Fibroblast of skin of abdomen (primary cell): Measurements from ENCODE around the gene IQSEC3. TPM values are rescaled to one million over a fixed set of nuclear protein-coding genes. Genes with fewer than 3 reads are reported as not detected.
"Not testable (repeated sequence)": the region's sequence is repeated elsewhere in the genome, so short reads cannot be mapped to it uniquely, and the experiment has no call there.

Source experiments
- DNase-seq: peaks from one replicate; pipeline ENCODE4 v3.0.0-alpha.2; 2013
- polyA plus RNA-seq, 2 experiments: library from polyadenylated mRNA; unstranded; fragments of 120-200 nt; gene quantifications; one replicate each; pipeline ENCODE4 v1.2.1, GENCODE V29; 2013; ENCODE audit not compliant: insufficient read length in 2 of 2

IQSEC3 gene
- polyA plus RNA-seq (2013, experiment 1 of 2; ENCODE audit: insufficient read length), result 0.55 TPM
- polyA plus RNA-seq (2013, experiment 2 of 2; ENCODE audit: insufficient read length), result 0.55 TPM

DNA sequence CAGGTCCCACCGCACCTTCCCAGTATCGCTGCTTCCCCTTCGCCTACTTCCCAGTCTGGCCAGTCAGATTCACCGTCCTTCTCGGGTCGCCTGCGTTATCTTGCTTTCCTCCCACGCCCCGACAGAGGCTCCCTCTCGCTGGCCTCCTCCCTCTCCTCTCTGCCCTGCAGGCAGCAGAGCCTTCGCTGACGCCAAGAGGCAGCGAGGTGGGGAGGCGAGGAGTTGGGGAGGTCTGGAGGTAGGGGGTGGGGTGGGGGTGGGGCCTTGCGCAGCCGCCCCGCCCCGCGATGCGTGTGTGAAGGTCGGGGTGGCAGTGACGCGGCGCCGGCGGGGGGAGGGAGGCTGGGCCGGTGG is at the start of gene IQSEC3:
TSS of gene IQSEC3 (plus strand) at position 340 of the 354 bp plus-strand sequence. CDS start 116 bp downstream, outside the sequence.
- DNase-seq, result not testable (repeated sequence)

DNA sequence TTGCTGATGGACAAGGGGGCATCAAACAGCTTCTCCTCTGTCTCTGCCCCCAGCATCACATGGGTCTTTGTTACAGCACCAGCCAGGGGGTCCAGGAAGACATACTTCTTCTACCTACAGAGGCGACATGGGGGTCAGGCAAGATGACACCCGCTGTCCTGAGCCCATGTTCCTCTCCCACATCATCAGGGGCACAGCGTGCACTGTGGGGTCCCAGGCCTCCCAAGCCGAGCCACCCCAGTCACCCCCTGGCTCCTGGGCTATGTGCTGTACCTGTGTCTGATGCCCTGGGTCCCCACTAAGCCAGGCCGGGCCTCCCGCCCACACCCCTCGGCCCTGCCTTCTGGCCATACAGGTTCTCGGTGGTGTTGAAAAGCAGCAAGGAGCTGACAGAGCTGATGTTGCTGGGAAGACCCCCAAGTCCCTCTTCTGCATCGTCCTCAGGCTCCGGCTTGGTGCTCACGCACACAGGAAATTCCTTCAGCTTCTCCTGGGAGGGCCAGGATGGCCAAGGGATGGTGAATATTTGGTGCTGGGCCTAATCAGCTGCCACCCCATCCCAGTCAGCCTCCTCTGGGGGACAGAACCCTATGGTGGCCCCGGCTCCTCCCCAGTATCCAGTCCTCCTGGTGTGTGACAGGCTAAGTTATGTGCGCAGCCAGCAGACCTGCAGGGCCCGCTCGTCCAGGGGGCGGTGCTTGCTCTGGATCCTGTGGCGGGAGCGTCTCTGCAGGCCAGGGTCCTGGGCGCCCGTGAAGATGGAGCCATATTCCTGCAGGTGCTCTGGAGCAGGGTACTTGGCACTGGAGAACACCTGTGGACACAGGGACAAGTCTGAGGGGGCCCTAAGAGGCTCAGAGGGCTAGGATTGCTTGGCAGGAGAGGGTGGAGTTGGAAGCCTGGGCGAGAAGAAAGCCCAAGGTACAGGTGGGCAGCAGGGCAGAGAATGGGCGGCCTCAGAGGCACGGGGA is 48.9 kb upstream of the IQSEC3 start:
- not testable (repeated sequence) for DNase-seq

DNA sequence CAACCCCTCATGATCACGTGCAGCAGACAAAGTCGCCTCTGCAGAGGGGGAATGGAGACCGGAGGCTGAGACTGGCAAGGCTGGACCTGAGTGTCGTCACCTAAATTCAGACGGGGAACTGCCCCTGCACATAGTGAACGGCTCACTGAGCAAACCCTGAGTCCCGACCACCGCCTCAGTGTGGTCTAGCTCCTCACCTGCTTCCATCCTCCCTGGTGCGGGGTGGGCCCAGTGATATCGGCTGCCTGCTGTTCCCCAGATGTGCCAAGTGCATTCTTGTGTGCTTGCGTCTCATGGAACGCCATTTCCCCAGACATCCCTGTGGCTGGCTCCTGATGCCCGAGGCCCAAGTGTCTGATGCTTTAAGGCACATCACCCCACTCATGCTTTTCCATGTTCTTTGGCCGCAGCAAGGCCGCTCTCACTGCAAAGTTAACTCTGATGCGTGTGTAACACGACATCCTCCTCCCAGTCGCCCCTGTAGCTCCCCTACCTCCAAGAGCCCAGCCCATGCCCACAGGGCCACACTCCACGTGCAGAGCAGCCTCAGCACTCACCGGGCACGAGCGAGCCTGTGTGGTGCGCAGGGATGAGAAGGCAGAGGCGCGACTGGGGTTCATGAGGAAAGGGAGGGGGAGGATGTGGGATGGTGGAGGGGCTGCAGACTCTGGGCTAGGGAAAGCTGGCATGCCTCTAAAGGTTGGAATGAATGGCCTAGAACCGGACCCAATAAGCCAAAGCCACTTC is 47.6 kb upstream of the IQSEC3 start:
- DNase-seq, result not testable (repeated sequence)

DNA sequence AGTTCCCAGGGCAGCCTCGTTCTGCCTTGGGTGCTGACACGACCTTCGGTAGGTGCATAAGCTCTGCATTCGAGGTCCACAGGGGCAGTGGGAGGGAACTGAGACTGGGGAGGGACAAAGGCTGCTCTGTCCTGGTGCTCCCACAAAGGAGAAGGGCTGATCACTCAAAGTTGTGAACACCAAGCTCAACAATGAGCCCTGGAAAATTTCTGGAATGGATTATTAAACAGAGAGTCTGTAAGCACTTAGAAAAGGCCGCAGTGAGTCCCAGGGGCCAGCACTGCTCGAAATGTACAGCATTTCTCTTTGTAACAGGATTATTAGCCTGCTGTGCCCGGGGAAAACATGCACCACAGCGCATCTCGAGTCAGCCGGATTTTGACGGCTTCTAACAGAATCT is 46.7 kb upstream of the IQSEC3 start:
- not testable (repeated sequence) for DNase-seq

DNA sequence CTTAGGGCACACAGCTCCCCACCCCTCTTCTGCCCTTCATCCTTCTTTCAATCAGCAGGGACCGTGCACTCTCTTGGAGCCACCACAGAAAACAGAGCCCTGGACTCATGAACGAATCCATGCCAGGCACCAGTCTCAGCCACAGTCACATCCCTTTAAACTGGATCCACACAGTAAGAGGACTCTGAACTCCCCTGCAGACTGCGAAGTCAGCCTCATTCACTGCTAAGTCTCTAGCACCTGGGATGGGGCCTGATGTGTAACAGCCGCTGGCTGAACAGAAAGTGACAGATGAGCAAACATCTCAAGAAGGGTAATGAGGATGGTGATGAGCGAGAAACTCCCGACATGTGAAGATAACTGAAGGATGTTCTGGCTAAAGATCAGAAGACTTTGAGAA is 45.8 kb upstream of the IQSEC3 start:
- no peak for DNase-seq

DNA sequence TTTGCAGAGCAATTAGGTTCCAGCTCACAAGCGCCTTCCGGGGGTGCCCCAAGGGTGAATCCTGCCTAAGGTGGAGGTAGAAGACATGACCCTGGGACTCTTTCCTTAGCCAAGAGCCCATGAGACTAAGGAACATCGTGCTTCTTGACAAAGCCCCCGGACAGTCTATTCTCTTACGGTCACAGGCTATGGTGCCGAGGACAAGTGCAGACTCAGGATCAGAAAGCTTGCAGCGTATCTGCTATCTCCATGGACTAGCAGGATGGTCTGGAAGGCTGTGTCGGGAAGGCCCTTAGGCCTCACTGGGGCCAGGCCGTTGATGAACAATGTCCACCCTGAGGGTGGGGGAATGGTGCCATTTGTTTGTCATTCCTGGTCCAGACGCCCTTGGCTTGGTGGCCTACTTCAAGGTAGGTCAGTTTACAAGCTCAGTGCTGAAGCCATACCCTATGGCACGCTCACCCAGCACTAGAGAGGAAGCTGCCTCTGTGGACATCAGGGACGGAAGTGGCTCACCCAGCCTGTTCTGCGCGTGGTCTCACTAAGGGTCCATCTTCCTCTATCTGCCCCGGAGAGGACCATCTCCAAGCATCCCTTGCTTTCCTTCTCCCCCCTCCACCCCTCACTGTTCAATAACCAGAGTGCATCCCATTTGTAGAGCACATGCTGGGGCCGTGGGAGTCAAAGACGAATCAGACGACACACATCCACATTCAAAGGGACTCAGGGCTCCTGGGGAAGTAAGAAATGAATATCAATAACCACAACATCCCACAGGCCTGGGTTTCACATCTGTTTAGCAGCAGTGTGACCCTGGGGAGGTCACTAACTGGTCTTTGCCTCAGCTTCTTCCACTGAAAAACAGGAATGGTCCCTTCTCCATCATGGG is 45.0 kb upstream of the IQSEC3 start:
- DNase-seq, result no peak

DNA sequence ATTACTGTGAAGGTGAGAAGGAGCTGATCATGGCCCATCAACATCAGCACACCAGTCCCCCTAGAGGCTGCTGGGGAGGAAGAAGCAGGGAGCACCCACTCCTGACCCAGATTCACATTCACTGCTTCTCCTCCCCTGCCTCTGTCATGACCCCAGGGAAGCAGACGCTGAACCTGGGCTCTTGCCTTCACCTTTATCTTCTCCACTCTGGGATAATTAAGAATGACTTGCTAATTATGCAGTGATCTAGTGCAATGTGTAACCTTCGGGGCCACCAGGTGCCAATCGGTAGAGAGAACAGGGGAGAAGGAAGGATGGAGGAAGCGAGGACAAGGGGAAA is 44.4 kb upstream of the IQSEC3 start:
- no peak for DNase-seq

DNA sequence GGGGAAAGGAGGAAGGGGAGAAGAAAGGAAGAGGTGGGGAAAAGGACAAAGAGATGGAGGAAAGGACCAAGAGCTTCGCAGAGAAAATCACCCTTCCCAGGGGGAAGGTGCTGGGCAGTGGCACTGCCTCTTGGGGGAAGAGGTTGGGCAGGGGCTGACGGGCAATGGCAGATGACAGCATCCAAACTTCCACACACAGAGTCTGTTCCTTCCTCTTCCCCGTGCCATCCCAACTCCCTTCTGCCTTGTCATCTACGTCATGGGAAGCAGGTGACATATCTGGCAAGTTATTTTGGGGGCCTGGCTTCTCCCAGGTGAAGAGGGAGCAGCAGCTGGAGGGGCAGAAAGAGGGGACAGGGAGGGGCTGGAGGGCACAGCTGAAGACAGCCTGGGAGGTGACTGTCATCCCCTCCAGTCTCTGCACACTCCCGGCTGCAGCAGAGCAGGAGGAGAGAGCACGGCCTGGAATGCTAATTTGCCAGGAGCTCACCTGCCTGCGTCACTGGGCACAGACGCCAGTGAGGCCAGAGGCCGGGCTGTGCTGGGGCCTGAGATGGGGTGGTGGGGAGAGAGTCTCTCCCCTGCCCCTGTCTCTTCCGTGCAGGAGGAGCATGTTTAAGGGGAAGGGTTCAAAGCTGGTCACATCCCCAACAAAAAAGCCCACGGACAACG is 43.9 kb upstream of the IQSEC3 start:
- no peak for DNase-seq

DNA sequence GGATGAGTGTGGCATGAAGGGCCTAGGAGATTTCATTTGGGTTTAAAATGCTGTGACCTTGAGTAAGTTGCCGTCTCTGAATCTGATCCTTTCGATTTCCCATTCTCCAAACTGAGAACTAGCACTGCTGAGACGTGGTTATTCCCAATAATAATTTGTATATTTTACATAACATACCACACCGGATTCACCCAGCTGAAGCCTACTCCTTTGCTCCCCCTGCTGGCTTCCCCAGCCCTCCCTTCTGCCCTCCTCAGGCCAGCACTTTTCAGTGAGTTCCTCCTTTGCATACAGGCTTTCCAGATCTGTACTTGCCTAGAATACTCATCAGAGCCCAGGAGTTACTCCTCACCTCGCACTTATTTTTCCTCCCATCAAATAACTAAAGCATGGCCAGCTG is 38.7 kb upstream of the IQSEC3 start:
- not testable (repeated sequence) for DNase-seq

DNA sequence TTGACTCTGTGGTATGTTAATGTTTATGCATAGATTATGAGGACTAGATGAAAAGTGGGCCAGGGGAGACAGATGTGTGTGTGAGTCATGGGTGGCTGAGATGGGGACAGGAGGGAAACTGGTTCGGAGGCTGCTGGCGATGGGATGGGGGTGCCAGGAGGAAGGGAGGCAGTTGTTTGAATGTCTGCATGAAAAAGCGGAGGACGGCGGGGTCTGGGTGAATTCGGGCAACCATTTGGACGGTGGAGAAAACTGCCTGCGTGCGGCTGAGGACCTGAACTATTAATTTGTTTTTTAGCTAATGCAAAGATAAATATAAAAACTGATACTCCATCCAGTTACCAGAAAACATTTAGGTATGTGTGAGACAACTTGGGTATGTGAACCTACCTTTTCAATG is 27.8 kb upstream of the IQSEC3 start:
- not testable (repeated sequence) for DNase-seq

DNA sequence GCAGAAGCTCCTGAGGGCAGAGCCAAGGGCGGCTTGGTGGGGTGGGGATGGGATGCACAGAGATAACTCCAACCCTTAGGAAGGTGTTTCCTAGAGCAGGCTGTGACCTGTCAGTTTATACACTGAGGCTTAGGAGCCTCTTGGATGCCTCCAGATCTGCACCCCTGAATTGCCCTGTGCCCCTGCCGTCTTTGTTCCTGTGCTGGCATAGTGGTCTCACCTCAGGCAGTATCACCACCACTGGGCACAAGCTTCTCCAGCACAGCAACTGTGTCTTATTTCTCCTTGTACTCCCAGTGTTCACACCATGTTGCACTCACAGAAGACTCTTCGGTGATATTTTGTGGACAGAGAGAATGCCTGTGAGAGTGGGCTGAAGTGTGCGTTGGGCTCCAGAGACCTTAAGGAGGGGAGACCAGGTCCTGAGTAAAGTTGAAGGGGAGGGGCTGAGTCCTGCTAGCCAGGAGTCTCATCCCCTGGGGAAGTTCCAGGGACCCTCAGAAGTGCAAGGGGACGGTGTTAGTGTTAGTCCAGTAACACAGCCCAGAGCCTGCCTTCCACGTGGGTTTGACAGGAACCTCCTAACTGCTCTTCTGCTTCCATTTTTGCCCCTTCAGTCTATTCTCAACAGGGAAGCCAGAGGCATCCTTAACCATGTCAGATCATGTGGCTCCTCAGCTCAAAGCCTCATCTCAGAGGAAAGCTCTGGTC is 26.9 kb upstream of the IQSEC3 start:
- not testable (repeated sequence) for DNase-seq

DNA sequence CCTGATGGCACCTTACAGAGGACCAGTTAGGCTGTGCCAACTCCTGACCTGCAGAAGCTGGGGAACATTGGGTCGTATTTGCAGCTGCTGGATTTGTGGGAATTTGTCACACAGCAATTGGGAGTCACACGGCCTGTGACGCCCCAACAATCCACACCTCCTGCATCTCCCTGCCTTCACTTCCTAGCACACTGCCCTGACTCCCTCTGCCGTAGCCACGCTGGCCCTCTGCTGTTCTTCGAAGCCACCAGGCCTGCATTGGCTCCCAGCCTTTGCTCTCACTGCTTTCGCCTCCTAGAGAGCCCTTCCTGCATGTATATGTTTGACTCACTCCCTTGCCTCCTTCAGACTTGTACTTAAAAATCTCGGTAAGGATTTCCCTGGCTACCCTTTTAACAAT is 22.2 kb upstream of the IQSEC3 start:
- DNase-seq, result not testable (repeated sequence)

DNA sequence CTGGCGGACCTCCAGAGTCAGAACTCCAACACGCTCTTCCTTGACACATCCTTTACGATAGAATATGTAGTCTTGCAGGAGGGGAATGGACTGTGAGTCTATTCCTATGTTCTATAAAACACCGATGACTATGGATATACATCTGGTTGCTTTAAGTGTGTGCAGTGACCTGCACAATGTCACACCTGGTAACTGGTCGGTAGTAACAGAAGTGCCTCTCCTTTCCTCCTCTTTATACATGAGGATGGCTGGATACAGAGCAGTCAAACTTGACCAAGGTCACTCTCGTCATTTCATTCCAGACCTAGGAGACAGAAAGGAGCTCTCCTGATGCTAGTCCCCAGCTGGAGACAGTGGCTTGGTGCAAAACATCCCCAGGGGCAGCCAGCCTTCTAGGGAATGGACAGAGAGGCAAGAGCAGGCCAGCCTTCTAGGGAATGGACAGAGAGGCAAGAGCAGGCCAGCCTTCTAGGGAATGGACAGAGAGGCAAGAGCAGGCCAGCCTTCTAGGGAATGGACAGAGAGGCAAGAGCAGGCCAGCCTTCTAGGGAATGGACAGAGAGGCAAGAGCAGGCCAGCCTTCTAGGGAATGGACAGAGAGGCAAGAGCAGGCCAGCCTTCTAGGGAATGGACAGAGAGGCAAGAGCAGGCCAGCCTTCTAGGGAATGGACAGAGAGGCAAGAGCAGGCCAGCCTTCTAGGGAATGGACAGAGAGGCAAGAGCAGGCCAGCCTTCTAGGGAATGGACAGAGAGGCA is 21.2 kb upstream of the IQSEC3 start:
- not testable (repeated sequence) for DNase-seq

DNA sequence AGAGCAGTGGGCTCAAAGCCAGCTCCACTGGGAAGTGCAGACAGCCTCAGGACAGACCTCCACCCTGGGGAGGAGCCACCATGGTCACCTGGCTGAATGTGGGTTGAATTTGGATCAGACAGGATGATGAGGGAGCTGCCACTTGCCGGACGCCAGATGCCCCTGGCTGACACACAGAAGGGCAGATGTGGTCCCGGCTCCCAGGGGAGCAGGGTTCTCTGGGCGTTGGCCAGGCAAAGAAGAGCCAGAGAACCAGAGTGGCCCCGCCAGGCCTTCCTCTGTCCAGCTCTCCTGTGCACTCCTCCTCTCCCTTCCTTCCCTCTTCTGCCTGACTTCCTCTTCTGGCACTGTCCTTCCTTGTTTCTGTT is 20.6 kb upstream of the IQSEC3 start:
- not testable (repeated sequence) for DNase-seq

DNA sequence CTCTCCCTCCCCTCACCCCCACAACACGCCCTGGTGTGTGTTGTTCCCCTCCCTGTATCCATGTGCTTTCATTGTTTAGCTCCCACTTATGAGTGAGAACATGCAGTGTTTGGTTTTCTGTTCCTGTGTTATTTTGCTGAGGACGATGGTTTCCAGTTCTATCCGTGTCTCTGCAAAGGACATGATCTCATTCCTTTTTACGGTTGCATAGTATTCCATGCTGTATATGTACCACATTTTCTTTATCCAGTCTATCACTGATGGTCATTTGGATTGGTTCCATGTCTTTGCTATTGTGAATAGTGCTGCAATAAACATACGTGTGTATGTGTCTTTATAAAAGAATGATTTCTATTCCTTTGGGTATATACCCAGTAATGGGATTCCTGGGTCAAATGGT is 20.0 kb upstream of the IQSEC3 start:
- not testable (repeated sequence) for DNase-seq

DNA sequence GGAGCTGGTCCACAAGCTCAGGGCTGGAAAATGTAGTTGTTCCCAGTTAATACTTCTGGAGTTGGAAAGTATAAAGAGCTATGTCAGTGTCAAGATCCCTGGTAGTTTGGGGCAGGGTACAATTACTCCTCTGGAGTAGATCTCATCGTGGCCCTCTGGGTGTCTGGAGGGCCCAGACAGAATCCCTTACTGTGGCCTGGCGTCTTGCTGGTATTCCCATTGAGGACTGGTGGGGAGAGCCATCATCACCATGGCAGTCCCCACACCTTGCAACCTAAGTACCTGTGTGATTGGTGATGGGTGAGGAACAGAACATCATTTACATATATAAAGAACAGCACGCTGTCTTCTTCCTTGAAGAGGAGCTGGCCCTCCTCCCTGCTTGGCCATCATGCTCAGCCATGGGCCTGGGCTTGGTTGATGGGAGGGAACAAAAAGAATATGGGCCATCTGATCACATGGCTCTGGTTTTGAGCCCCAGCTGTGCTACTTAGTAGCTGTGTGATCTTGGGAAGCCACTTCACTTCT is 18.8 kb upstream of the IQSEC3 start:
- DNase-seq, result not testable (repeated sequence)

DNA sequence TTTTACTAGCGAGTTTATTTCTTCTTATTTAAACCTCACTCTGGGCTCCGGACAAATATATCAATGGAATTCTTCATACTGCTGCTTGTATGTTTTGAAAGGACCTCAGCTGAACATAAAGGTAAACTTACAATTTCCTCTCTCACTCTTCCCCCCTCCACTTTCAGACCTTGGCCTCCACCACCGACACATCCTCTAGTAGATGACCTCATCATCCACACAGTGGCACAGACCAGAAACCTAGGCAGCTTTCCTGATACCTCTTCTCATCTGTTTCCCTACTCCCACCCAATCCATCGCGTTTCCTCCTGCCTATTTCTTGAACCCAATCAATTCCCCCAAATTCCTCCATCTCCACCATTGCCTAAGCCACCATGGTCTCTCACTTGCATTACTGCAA is 17.4 kb upstream of the IQSEC3 start:
- not testable (repeated sequence) for DNase-seq

DNA sequence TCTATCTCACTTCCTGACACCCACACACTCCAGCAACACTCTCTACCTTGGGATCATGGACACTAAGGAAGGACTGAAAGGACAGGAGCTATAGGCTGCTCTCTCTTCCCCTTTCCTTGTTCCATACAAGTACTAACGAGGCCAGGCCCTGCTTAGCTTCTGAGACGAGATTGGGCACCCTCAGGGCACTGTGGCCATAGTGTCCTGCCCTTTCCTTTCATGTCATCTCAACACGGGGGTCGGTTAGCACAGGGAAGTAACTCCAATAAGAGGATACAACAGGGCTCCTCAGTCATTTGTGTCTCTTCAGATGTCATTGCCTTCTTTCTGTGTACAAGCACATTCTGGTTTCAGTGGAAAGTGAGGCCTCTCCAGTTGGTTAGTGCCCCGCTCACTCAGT is 15.5 kb upstream of the IQSEC3 start:
- not testable (repeated sequence) for DNase-seq

DNA sequence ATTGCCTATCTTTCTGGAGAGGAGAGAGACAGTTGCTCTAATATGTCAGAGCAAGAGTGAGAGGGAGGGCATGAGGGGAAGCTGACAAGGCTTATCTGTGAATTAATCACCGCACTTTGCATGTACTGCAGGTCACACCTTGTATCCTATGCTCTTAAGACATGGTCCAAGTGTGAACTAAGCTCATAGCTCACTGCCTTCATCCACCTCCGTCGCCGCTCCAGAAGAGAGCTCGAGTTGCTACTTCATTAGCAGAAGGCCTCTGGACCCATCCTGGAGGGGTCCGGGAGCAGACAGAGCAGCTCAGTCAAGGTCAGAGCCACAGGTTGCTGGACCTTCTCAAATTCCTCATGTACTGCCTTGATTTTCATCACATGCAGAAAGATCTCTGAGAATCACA is 14.6 kb upstream of the IQSEC3 start:
- DNase-seq, result not testable (repeated sequence)
